Fibroblast of the aortic adventitia (primary cell): ENCODE results near the gene RASSF10. TPM values are rescaled to one million over a fixed set of nuclear protein-coding genes. Genes with fewer than 3 reads are reported as not detected.

Experiments used
- DNase-seq: peaks from one replicate; pipeline ENCODE4 v3.0.0-alpha.2; 2010; ENCODE audit warnings: low read depth
- H3K4me3 ChIP-seq: 2 replicates; pipeline ENCODE4 v1.5.1; 2011; ENCODE audit warnings: low read depth, mild to moderate bottlenecking, control low read depth, low read length, moderate library complexity
- total RNA-seq: library from RNA; depleted of rRNA; stranded (reverse); fragments of >200 nt; gene quantifications from 2 replicates; pipeline ENCODE4 v1.2.3, GENCODE V29; 2012; ENCODE audit warnings: low replicate concordance
- TF ChIP-seq, protein P1 (sequence below): IDR thresholded peaks from 2 replicates; pipeline ENCODE4 v1.5.1; 2011; ENCODE audit warnings: mild to moderate bottlenecking, low read length, control low read depth, inconsistent platforms; ENCODE audit not compliant: insufficient read depth

RASSF10 gene
- total RNA-seq, 1 donor: not detected

DNA sequence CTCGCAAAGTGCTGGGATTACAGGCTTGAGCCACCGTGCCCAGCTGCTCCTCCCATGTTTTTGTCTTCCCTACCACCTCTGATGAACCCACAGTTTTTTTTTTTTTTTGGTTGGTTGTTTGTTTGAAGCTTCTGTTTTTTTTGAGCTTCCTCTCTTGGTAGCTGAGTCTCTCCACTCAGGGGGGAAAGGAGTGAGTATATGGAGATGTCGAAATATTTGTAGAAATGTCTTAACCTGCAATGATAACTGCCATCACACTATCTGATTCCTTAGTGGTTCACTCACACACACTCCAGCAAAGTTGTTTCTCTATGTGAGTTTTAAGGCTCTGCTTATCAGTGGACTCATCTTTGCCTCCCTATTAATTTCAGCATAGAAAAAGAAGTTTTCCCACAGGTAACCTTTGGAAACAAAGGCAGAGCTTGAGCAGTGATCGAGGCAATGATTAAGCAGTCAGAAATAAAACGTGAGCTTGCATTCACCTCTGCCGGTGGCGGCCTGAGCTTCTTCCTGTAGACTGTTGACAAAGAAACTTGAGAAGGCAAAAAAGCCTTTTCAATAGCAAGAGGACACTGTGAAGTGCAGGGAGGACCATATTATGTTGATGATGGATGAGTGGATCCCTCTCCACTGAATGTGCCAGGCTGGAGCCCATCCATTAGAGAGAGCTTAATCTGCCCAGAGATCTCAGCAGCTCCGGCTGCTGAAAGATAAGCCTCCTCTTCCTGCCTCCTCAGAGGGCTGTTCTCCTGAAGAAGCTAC lies 29.0 kb upstream of the RASSF10 start:
- TF ChIP-seq, protein P1, sequence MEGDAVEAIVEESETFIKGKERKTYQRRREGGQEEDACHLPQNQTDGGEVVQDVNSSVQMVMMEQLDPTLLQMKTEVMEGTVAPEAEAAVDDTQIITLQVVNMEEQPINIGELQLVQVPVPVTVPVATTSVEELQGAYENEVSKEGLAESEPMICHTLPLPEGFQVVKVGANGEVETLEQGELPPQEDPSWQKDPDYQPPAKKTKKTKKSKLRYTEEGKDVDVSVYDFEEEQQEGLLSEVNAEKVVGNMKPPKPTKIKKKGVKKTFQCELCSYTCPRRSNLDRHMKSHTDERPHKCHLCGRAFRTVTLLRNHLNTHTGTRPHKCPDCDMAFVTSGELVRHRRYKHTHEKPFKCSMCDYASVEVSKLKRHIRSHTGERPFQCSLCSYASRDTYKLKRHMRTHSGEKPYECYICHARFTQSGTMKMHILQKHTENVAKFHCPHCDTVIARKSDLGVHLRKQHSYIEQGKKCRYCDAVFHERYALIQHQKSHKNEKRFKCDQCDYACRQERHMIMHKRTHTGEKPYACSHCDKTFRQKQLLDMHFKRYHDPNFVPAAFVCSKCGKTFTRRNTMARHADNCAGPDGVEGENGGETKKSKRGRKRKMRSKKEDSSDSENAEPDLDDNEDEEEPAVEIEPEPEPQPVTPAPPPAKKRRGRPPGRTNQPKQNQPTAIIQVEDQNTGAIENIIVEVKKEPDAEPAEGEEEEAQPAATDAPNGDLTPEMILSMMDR: no peak
- no peak overlapping the region for H3K4me3 ChIP-seq

DNA sequence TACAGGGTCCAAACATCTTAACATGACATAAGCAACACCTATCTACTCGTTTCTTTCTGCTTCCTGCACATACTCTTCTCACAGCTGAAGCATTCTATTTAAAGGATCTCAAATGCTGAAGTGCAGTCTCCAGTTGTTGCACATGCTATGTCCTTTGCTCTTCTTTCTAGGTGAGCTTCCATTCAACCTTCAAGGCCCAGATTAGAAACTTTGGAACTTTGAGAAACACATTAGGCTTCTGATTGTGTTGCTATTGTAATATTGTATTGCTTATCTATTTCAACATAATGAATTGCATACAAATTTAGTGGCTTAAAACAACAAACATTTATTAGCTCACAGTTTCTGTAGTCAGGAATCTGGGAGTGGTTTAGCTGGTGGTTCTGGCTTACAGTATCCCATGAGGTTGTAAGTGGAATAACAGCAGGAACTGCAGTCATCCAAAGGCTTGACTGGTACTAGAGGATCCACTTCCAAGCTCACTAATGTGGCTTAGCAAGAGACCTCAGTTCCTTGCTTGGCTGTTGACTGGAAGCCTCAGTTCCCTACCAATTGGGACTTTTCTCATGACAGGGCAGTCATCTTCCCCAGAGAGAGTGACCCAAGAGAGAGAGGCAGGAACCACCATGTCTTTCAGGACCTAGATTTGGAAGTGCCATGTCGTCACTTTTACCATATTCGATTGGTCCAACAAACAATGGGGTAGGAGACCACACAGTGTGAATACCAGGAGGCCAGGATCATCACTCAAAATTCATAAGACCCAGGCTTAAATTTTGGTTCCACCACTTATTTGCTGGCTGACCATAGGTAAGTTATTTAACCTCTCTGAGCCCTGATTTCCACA lies 27.2 kb upstream of the RASSF10 start:
- DNase-seq: peak; percentile 11
- TF ChIP-seq, protein P1: peak; percentile 13
- H3K4me3 ChIP-seq: no peak overlapping the region

More for the DNA sequence above, 29.0 kb upstream of the RASSF10 start:
- no peak for DNase-seq

DNA sequence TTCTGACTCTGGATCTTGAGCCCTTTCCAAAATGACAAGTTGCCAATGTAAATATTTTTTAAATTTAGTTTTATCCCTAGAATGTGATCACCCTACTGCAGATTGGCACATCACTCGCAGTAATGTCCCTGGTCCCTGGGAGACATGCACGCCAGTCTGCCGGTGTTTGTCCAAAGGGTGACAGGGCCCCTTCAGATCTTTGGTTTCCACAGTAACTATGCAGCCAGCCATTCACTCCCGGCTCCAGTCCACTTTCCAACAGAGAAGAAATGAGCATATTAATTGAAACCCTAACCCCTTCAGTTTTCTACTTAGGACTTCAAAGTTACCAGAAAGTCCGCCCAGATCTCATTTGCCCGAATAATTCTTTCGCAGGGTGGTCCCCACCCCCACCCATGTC lies 25.8 kb upstream of the RASSF10 start:
- no peak overlapping the region for H3K4me3 ChIP-seq
- TF ChIP-seq, protein P1: no peak
- no peak for DNase-seq

DNA sequence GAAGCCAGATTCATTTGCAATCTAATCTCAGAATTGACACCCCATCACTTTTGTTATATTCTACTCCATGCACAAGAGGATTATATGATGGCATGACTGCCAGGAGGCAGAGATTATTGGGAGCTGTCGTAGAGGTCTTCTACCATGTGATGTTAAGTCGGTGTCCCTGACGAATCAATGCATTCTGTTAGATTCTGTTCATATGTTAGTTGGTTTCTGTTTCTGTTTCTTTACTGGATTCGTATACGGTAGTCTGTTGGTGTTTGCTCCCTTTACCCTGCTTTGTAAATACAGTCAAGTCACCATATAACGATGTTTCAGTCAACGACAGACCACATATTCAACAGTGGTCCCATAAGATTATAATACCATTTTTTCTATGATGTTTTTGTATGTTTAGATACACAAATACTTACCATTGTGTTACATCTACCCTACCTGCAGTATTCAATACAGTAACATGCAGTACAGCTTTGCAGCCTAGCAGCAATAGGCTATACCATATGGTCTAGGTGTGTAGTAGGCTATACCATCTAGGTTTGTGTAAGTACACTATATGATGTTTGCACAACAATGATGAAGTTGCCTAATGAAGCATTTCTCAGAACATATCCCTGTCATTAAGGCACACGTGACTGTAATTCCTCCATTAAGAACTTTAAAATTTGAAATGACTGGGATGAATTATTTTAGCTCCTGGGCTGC lies 22.8 kb upstream of the RASSF10 start:
- H3K4me3 ChIP-seq: no peak overlapping the region
- TF ChIP-seq, protein P1: no peak
- no peak for DNase-seq

DNA sequence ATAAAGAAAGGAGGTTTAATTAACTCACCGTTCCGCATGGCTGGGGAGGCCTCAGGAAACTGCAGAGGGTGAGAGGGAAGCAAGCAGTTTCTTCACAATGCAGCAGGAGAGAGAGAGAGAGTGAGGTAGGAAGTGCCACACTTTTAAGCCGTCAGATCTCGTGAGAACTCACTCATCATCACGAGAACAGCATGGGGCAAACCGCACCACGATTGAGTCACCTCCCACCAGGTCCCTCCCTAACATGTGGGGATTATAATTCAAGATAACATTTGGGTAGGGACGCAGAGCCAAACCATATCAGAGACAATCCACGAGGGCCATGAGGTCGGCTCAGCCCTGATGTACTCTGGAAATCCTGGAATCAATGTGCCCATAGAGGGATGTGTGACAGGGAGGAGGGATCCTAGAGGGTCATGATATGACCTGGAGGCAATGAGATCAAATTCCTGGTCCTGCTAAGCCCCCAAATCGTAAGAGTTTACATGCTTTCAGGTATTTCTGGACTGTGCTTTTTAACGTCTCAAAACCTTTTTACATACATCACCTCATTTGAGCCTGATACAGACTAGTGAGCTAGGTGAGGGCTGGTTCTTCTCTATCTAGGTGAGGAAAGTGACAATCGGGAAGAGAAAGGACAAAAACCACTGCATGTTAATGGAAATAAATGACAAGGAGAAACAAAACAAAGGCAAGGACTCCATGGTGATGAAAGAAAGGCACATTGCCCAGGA lies 19.5 kb upstream of the RASSF10 start:
- TF ChIP-seq, protein P1: no peak
- H3K4me3 ChIP-seq: no peak overlapping the region
- DNase-seq: no peak

DNA sequence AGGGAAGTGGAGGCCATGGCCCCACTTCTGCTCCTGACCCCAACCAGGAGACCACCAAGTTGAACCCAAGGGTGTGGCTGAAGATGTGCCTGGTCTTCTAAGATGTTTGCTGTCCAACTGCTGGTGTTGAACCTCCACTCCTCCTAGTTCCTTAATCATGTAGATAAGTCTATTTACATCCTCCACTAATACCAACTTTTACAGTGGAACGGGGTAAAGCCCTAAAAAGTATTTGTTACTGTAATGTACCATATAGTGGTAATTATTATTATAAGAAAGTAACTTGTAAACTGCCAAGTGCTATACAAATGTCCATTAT lies 19.0 kb upstream of the RASSF10 start:
- no peak overlapping the region for H3K4me3 ChIP-seq
- TF ChIP-seq, protein P1: no peak
- DNase-seq: no peak
